ENCODE results near the gene COA3. TPM values are rescaled to one million over a fixed set of nuclear protein-coding genes. Genes with fewer than 3 reads are reported as not detected.
A peak's percentile ranks its signal among the peaks of the same experiment; 100 is the strongest.

The COA3 gene
- total and polyA plus RNA-seq, 2 donors (not counting 1 experiment from before 2014, with no cell fraction given) = 53.5 to 80.3 TPM

- TF ChIP-seq EZH2 (IDR thresholded peaks at IDR 0.05; ENCODE audit: low read length, missing control alignments) = no peak
- no peak for TF ChIP-seq CTCF (conservative IDR thresholded peaks at IDR 0.05 in 1 of 2, IDR thresholded peaks at IDR 0.05 in 1 of 2; ENCODE audit: low read depth in 1 of 2, low read length in 2 of 2)
- H3K36me3 ChIP-seq (ENCODE audit: control insufficient read depth, insufficient read depth, low read length) = peaks cover 11% of the 10 kb centered on the region
- no peak overlapping the region for H3K9ac ChIP-seq (ENCODE audit: insufficient read depth, low read length)
- no peak overlapping the region for H3K4me2 ChIP-seq (ENCODE audit: extremely low read depth, insufficient read depth, low read length)
- H3K79me2 ChIP-seq (ENCODE audit: control insufficient read depth, insufficient read depth, low read length) = no peaks in the 10 kb centered on the region
- H3K4me1 ChIP-seq (ENCODE audit: control insufficient read depth, extremely low read depth, insufficient read depth, low read length) = no peaks in the 10 kb centered on the region
- no peaks in the 10 kb centered on the region for H4K20me1 ChIP-seq (ENCODE audit: control insufficient read depth, extremely low read depth, insufficient read depth, low read length)
- no peak overlapping the region for H3K4me3 ChIP-seq (replicated peaks in 1 of 4; ENCODE audit: control extremely low read depth in 1 of 4, insufficient read depth in 1 of 4, low read depth in 3 of 4, low read length in 4 of 4)
- DNase-seq (ENCODE audit: low read depth in 2 of 2) = peak in 1 of 2 donors; percentile 43
- H3K27ac ChIP-seq (ENCODE audit: insufficient read depth, low read length) = no peak overlapping the region
- H3K9me3 ChIP-seq (ENCODE audit: control insufficient read depth, insufficient read depth, low read depth, low read length) = no peaks in the 10 kb centered on the region
- no peaks in the 10 kb centered on the region for H3K27me3 ChIP-seq (ENCODE audit: control insufficient read depth, insufficient read depth, low read length)
- no peak overlapping the region for H2AFZ ChIP-seq (ENCODE audit: low read length)
Measured at GRCh38 chr17:42841975-42842685, 43.6 kb upstream of the COA3 start.

- no peak for TF ChIP-seq CTCF (conservative IDR thresholded peaks at IDR 0.05 in 1 of 2, IDR thresholded peaks at IDR 0.05 in 1 of 2; ENCODE audit: low read depth in 1 of 2, low read length in 2 of 2)
- TF ChIP-seq EZH2 (IDR thresholded peaks at IDR 0.05; ENCODE audit: low read length, missing control alignments) = no peak
Measured at GRCh38 chr17:42835732-42836131, 37.2 kb upstream of the COA3 start.

GRCh38 chr17:42833767-42834422, 35.4 kb upstream of the COA3 start:
- no peaks in the 10 kb centered on the region for H3K9me3 ChIP-seq (ENCODE audit: control insufficient read depth, insufficient read depth, low read depth, low read length)
- peak overlapping the region; percentile 97 to 99 (median 98) for H3K4me3 ChIP-seq (replicated peaks in 1 of 4; ENCODE audit: control extremely low read depth in 1 of 4, insufficient read depth in 1 of 4, low read depth in 3 of 4, low read length in 4 of 4)
- peak overlapping the region; percentile 96 for H3K4me2 ChIP-seq (ENCODE audit: extremely low read depth, insufficient read depth, low read length)
- peak overlapping the region; percentile 93 for H3K27ac ChIP-seq (ENCODE audit: insufficient read depth, low read length)
- peaks cover 20% of the 10 kb centered on the region for H3K79me2 ChIP-seq (ENCODE audit: control insufficient read depth, insufficient read depth, low read length)
- no peak for DNase-seq (ENCODE audit: low read depth in 2 of 2)
- H3K4me1 ChIP-seq (ENCODE audit: control insufficient read depth, extremely low read depth, insufficient read depth, low read length) = no peaks in the 10 kb centered on the region
- peak overlapping the region; percentile 70 for H2AFZ ChIP-seq (ENCODE audit: low read length)
- H3K36me3 ChIP-seq (ENCODE audit: control insufficient read depth, insufficient read depth, low read length) = peaks cover 7% of the 10 kb centered on the region
- peak overlapping the region; percentile 96 for H3K9ac ChIP-seq (ENCODE audit: insufficient read depth, low read length)
- no peaks in the 10 kb centered on the region for H4K20me1 ChIP-seq (ENCODE audit: control insufficient read depth, extremely low read depth, insufficient read depth, low read length)
- no peak for TF ChIP-seq CTCF (conservative IDR thresholded peaks at IDR 0.05 in 1 of 2, IDR thresholded peaks at IDR 0.05 in 1 of 2; ENCODE audit: low read depth in 1 of 2, low read length in 2 of 2)
- TF ChIP-seq EZH2 (IDR thresholded peaks at IDR 0.05; ENCODE audit: low read length, missing control alignments) = no peak
- no peaks in the 10 kb centered on the region for H3K27me3 ChIP-seq (ENCODE audit: control insufficient read depth, insufficient read depth, low read length)

More at GRCh38 chr17:42835732-42836131, 37.2 kb upstream of the COA3 start:
- no peak overlapping the region for H2AFZ ChIP-seq (ENCODE audit: low read length)
- H3K4me2 ChIP-seq (ENCODE audit: extremely low read depth, insufficient read depth, low read length) = no peak overlapping the region
- H3K9me3 ChIP-seq (ENCODE audit: control insufficient read depth, insufficient read depth, low read depth, low read length) = no peaks in the 10 kb centered on the region
- H3K79me2 ChIP-seq (ENCODE audit: control insufficient read depth, insufficient read depth, low read length) = peaks cover 20% of the 10 kb centered on the region
- H4K20me1 ChIP-seq (ENCODE audit: control insufficient read depth, extremely low read depth, insufficient read depth, low read length) = no peaks in the 10 kb centered on the region
- H3K4me3 ChIP-seq (replicated peaks in 1 of 4; ENCODE audit: control extremely low read depth in 1 of 4, insufficient read depth in 1 of 4, low read depth in 3 of 4, low read length in 4 of 4) = no peak overlapping the region
- no peaks in the 10 kb centered on the region for H3K4me1 ChIP-seq (ENCODE audit: control insufficient read depth, extremely low read depth, insufficient read depth, low read length)
- H3K36me3 ChIP-seq (ENCODE audit: control insufficient read depth, insufficient read depth, low read length) = peaks cover 7% of the 10 kb centered on the region
- no peak overlapping the region for H3K27ac ChIP-seq (ENCODE audit: insufficient read depth, low read length)
- no peak overlapping the region for H3K9ac ChIP-seq (ENCODE audit: insufficient read depth, low read length)
- H3K27me3 ChIP-seq (ENCODE audit: control insufficient read depth, insufficient read depth, low read length) = no peaks in the 10 kb centered on the region
- no peak for DNase-seq (ENCODE audit: low read depth in 2 of 2)
